NCI-H774 (cell line): ENCODE data around the gene ZNF296.

Source experiments
- DNase-seq: peaks from one replicate; lab custom pipeline; 2025; lab: John Stamatoyannopoulos, UW

Gene ZNF296

GRCh38 chr19:45087531-45087930, 11.3 kb upstream of the ZNF296 start:
- no peak for DNase-seq

DNA sequence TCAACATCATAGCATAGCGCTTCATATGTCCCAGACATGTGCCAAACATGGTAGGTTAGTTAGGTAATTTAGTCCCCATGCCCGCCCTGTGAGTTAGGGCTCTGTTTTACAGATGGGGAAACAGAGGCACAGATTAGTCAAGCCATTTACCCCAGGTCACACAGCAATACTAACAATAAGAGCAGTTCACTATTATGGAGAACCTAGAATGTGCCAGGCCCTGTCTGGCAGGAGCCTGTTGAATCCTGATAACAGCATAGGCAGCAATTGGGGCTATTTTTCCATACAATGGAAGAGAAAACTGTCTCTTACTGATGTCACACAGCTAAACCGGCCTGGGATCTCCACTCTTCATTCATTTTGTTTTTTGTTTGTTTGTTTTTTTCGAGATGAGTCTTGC, 10.2 kb upstream of the ZNF296 start:
- no peak for DNase-seq

GRCh38 chr19:45082170-45082569, 5.9 kb upstream of the ZNF296 start:
- no peak for DNase-seq

DNA sequence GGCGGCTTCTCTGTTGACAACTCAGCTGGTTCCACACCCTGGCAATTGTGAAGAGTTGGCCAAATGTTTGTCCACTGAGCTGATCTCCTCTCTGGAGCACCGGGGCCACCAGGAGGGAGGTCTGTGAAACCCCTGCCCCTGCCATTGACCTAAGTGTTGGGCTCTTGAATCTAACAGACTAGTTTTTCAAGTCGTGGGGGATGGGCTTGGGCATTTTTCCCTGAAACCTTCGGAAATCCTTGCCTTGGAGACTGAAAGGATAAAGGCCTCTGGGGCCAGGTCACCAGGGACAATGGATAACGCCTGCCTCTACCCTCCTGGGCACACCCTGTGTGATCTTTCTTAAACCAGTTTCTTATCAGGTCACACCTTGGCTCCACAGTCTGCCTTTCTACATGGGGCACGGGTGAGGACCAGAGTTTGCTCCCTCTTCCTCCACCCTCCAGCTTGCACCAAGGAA, 3.7 kb upstream of the ZNF296 start:
- DNase-seq: no peak

GRCh38 chr19:45079063-45079910, 3.0 kb upstream of the ZNF296 start, which contains the start of gene GEMIN7:
Gene GEMIN7, plus strand, starts transcription at chr19:45079260. Its CDS starts 10,855 bp downstream, at chr19:45090115.
- DNase-seq: peak; percentile 59

DNA sequence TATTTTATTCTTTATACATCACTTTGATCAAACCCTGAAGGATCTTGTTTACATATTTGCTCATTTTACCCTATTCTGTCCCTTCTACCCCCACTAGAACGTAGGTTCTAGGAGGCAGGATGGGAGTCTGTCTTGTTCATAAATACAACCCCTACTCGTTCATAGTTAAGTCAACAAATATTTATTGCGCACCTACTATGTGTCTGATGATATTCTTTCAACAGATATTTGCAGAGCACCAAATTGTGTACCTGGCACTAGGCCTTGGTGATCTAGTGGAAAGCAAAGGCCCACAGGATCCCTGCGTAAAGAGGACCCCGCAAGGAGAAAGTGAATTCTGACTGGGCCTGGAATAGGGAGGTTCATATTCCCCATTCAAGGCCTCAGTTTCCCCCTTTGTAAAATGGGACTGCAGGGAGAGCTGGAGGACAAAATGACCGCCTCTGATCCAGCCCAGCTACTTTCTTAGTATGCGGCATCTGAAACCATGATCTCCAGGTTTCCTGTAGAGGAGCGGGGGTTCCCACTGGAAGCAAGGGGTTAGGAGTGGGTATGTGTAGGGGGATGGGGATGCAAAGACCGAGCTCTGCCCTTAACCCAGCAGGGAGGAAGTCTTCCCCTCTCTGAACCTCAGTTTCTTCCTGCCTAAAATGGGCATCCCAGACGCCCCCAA, 2.2 kb upstream of the ZNF296 start:
- no peak for DNase-seq

GRCh38 chr19:45076851-45077730, 813 bp upstream of the ZNF296 start:
- DNase-seq: no peak

GRCh38 chr19:45075301-45076028, 813 bp downstream of the ZNF296 start:
- DNase-seq: peak; percentile 65

GRCh38 chr19:45074744-45075300, 1.5 kb downstream of the ZNF296 start:
- DNase-seq: no peak

GRCh38 chr19:45071969-45072790, 4.1 kb downstream of the ZNF296 start:
- no peak for DNase-seq

DNA sequence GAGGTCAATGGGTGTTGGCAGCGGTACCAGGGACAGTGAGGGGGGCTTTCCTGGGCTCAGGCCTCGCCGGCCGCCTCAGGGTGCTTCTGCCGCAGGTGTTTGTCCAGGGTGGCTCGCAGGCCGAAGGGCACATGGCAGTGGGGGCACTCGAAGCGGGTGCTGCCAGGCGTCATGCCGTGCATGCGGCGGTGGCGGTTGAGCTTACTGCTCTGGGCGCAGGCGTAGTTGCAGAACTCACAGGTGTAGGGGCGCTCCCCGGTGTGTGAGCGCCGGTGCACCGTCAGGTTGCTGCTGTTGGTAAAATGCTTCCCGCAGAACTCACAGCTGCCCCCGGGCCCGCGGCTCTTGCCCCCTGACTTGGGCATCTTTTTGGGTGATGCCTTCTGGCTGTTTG, 4.7 kb downstream of the ZNF296 start:
- DNase-seq: no peak

- DNase-seq: no peak
These were observed 5.3 kb downstream of the ZNF296 start for GRCh38 chr19:45070861-45071544.

DNA sequence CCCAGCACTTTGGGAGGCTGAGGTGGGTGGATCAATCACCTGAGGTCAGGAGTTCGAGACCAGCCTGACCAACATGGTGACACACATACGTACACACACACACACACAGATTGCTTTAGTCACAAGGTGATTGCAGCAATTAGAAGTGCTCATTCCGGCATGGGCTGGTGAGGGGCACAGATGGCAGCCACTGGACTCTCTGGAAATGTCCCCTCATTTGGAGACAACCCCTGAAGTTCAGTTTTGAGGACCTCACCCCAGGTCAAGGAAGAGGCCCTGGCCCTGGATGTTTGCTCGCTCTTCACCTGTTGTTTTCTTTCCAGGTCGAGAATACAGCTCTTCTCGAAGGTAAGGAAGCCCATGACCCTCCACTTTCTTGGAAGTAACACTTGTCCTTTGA, 6.1 kb downstream of the ZNF296 start:
- DNase-seq: no peak

GRCh38 chr19:45069056-45069455, 7.2 kb downstream of the ZNF296 start:
- DNase-seq: no peak

DNA sequence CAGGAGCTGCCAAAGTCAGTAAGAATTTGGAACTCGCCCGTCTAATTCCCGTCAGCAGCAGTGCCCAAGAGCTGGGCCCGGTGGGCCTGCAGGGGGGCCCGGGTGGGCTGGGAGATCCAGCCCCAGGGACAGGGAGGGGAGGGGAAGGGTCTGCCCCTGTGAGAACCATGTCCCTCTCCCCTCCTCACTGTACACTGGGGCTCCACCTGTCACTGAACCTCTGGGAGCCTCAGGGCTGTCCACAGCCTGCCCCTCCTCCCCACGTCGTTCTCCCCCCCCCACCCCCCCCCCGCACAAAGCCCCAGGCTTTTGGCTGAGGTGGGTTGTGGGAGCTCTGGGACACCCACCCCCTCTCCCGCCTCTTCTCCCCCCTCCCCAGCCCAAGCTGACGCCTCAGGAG, 8.2 kb downstream of the ZNF296 start:
- DNase-seq: no peak

DNA sequence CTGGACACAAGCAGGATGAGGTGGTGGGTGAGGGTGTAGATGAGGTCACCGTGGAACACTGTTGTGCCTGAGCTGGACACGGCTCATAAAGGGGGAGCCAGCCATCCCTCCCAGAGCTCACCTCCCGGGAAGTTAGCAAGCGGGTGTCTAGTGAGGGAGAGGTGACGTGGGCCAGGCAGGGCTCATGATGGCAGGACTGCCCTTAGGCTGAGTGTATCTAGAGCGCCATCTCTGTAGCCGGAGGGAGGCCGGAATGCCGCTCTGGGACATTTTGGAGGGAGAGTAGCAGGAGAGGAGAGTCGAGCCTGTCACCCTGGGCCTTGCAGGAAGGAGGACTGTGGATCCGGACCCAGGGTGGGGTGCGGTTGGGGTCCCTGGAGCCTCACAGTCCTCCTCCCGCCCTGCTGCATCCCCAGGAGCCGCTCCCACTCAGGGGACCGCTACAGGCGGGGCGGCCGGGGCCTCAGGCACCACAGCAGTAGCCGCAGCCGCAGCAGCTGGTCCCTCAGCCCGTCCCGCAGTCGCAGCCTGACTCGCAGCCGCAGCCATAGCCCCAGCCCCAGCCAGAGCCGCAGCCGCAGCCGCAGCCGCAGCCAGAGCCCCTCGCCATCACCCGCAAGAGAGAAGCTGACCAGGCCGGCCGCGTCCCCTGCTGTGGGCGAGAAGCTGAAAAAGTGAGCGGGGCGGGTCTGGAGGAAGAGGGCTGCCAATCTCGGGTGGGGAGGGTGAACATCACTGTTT, 9.2 kb downstream of the ZNF296 start:
- DNase-seq: no peak

DNA sequence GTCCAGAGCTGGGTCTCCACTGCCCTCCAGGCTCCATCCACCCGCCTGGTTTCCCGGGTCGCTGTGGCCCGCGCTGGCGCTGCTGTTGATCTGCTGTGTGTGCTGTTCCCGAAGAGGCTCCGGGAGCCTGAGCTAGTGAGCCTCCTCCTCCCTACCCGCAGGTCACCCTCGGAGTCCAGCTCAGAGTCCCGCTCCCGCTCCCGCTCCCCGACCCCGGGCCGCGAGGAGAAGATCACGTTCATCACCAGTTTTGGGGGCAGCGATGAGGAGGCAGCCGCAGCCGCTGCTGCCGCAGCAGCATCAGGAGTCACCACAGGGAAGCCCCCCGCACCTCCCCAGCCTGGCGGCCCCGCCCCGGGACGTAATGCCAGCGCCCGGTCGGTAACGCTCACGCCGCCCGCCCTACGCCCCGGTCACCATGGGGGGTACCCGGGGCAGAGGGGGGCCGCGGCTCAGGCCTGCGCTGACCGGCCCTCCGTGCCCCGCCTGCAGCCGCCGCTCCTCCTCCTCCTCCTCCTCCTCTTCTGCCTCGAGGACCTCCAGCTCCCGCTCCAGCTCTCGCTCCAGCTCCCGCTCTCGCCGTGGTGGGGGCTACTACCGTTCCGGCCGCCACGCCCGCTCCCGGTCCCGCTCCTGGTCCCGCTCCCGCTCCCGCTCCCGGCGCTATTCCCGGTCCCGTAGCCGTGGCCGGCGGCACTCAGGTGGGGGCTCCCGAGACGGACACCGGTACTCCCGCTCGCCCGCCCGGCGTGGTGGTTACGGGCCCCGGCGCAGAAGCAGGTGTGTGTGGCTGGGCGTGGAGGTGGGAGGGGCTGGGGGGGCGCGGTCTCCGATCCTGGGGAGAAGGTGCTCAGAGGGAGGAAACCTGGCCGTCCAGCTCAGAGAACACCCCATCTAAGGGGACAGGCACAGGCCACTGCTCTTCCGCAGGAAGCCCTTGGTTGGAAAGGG, 12.2 kb downstream of the ZNF296 start:
- no peak for DNase-seq

GRCh38 chr19:45061965-45062364, 14.3 kb downstream of the ZNF296 start:
- no peak for DNase-seq
